ENCODE data around the gene RAPGEF3.
A peak's percentile ranks its signal among the peaks of the same experiment; 100 is the strongest.

RAPGEF3 gene

GRCh38 chr12:47741340-47741703 lies 17.4 kb downstream of the RAPGEF3 start:
- peak; percentile 57 for DNase-seq

DNA sequence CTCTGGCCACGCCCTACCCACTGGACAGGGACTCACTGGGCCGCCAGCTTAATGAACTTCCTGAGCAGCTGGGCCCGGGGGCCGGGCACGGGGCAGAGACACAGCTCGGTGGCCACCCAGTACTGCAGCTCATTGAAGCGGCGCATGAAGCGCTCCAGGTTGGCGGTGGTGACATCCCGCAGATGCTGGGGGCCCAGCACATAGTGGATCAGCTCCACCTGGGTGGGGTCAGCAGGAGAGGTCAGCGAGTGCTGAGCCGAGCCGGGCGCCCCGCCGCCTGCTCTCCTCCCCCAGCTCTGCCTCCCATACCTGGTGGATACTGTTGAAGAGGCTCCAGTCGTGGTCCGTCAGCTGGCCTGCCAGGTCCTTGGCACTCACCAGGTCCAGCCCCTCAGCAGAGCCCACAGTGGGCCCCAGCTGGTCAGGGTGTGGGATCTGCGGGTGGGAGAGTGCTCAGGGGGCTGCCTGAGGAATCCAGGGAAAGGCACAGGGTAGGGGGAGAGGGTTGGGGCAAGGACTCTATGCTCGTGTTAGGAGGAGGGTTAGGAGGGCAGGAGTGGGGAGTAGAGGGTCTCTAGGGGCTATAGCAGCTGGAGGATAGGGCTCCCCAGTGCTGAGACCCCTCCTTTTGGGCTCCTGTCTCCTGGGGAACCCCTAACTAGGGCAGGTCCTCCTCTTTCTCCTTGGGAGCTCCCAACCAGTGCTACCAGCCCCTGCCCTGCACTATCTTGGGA lies 17.9 kb downstream of the RAPGEF3 start:
- DNase-seq = no peak

- DNase-seq = no peak
Measured at GRCh38 chr12:47739979-47740378, 18.7 kb downstream of the RAPGEF3 start.

DNA sequence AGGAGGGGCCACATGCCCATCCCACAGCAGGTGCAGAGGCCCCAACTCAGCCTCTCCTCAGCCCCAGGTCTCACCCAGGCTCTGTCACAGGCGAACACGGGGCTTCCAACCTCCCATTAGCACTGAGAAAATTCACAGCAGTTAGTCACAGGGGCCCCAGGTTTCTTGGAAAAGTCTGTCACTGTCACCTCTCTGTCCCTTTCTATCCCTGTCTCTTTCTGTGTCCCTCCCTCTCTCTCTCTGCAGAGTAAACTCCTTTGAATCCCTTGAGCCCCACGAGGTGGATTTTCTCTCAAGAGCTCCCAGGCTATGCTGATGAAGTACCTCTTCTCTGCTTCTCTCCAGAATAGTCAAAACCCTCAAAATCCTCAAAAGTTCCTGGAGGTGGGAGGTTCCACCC lies 19.4 kb downstream of the RAPGEF3 start:
- no peak for DNase-seq

- DNase-seq = no peak
Measured at GRCh38 chr12:47737936-47738594, 20.6 kb downstream of the RAPGEF3 start.

DNA sequence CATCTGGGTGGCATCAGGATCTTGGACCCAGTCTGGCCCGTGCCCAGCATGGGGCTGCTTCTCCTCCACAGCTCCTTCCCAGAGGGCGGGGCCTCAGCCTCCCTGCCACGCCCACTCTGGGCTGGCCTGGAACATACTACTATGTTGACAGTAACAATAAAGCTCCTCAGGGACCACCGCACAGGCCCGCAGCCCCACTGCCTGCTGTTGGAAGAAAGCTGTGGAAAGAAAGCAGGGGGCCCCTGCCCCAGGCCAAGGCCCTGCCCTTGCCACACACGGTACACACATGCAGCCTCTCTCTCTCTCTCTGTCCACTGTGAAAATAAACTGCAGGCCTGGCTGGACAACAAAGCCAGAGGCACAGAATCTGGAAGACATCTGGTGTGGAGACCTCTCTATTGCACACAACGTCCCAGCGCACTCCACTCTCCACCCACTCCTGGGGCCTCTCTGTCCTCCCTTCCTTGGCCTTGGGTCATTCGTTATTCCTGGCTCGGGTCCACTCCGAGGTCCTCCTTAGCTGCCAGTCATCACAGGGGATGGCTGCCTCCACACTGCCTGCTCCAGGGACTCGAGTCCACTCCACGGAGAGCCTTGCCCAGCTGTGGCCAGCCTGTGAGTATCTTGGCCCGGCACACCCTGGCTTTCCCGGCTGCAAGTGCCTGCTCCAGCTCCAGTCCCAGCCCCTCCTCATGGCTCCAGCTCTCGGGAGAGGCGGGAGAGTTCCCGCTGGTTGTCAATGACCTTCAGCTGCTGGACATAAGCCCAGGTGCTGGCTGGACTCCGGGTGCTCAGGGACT lies 21.6 kb downstream of the RAPGEF3 start:
- no peak for DNase-seq

DNA sequence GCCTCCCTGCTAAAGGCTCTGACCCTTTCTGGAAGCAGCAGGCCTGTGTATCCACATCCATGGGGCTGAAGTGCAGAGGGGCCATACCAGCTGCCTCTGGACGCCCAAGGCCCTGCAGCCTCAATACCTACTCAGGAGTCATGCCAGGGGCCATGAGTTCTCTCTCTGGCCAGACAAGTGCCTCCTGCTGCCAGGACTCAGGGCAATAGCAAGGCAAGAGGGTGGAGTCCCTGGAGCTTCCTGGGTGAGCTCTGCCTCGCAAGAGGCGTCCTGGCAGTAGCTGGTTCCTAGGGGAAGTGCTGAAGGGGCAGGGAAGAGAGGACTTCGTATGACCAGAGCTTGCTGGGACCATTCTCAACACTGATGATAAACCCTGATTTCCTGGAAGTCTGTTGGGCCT lies 22.5 kb downstream of the RAPGEF3 start:
- DNase-seq = no peak

- DNase-seq = no peak
Measured at GRCh38 chr12:47735649-47736048, 23.0 kb downstream of the RAPGEF3 start.

DNA sequence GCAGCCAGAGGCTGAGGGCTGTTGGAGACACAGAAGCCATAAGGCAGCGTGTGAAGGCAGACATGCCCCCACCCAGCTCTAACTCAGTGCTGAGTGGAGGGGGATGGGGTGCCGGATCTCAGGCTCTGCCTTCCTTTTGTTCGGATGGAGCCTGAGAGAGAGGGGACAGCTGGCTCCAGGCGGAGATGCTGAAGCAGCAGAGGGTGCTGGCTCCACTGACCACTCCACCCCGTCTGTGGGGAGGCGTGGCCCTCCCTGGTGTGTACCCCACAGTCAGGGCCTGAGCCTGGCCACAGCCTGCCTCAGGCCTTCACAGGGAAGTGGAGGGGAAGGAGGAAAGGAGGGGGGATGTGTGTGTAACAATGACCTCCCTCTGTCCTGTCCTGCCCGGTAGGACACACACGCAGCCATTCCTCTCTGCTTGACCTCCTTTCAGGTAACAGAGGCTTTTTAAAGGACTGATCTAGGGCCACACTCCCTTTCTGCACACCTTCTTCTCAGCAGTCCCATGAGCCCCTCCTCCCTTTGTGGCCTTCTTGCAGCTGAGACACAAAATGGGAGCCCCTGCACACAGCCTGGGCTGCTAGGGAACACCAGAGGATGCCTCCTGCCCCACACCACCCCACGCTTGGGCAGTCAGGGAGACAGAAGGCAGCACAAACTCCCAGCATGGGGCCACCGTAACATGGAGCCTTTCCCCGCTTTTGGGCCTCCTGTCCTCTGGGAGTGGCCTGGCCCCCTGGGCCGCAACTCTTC lies 23.8 kb downstream of the RAPGEF3 start:
- no peak for DNase-seq

GRCh38 chr12:47733142-47733541 lies 25.5 kb downstream of the RAPGEF3 start:
- DNase-seq = no peak

GRCh38 chr12:47732504-47732903 lies 26.2 kb downstream of the RAPGEF3 start:
- DNase-seq = no peak

GRCh38 chr12:47731723-47732122 lies 27.0 kb downstream of the RAPGEF3 start:
- DNase-seq = no peak

DNA sequence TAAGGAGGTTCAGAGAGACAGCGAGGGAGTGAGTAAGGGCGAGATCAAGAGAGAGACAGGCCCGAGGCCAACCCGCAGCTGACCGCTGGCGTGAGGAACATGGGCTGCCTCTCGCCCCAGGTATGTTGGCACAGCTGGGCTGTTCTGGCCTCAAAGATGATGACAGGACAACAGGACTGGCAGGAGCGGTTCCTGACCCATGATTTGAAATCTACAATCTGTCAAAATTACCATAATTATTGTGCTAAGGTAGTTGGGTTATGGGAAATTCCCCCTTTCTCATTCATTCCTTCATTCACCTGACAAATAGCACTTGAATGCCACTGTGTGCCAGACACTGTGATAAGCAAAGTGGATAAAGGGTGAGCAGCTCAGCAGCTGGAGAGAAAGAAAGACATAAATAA lies 28.3 kb downstream of the RAPGEF3 start:
- no peak for DNase-seq

DNA sequence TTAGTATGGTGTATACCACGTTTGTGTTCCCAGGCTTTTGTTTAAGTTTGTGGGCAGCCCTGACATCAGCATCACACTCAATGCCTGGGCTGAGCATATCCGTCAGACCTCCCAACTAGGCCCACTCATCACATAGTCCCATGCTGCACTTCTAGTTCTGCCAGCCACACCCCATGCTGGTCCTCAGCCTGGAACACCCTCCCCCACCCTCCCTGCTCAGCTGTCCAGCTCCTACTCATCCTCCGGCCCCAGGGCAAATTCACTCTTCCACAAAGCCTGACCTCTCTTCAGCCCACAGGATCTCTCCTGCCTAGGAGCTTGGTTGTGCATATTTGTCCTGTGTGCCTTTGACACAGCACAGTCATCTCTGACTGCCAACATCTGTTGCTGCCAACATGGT lies 29.4 kb downstream of the RAPGEF3 start:
- no peak for DNase-seq

DNA sequence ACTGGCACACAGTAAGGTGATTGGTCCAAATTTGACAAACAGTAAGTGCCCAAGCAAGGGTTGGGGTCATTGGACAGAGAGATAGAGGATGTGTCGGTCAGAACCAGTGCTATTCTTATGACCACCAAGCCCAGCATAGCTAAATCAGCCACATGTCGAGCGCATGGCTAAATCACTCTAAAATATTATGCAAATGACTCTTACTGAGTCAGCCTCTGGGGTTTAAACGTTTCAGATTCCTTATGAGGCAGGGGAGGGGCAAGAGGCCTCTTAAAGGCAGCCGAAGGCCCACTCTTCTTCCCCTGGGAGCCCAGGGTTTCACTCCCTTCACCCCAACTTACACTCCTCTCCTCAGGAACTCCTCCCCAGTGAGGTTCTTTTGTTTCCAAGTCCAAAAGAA lies 32.8 kb downstream of the RAPGEF3 start:
- no peak for DNase-seq

DNA sequence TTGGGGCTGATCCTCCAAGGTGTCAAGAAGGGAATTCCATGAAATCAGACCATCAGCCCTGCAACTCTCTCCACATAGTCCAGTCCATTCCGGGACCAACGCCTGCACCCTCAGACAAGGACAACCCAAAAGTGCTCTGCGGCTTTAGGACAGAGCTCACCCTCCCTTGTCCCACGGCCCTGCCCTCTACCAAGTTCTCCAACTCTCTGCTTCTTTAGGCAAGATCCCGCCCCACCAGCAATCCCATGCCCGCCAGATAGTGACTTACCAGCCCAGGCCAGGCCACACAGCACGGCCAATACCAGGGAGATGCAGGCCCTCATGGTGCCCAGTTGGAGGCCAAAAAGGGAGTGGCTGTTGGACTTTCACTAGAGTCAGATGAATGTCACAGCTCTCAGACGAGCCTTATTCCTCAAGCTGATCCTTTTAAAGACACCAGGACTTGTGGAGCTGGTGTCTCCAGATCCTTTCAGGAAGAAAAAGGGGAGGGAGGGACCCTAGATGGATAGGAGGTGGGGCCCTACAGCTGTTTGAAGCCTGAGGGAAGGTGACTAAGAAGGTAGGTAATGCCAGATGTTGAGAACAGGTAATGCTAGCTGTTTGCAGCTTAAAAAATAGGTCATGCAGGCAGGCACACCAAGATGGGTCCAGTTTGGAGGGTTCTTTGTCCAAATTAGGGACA lies 33.4 kb downstream of the RAPGEF3 start, which contains the start of gene ENDOU:
Gene ENDOU, minus strand, starts transcription at position 400 of the 682 bp plus-strand sequence. Its CDS starts 77 bp downstream, at position 323.
- no peak for DNase-seq

DNA sequence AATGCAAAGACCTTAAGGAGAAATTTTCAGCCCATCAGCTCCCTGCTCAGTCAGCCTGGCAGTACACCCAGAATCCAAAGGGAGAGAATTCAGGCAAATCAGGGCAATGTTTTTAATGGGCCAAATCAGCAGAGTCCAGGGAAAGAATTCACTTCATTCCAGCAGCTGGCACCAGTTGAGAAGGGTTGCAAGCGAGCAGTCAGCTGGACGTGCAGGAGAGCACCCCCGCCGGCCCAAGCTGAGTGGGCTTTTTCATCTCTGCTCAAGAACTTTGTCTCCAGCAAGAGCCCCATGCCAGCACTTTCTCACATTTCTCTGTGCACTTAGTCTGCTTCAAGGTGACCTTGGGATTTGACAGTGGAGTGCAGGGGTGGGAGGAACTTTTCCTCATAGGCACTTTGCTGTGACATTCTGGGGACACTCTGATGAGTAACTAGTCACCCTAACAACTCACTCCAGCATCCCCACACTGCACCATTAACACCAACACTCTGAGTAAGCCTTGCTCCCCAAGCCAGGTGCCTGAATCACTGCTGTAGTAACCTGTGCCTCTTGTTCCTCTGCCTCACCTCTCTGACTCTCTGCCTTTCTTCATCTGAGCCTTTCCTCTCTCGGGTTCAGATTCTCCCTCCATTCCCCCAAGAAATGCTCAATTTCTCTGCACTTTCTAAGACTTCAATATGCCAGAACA lies 35.6 kb downstream of the RAPGEF3 start:
- no peak for DNase-seq

DNA sequence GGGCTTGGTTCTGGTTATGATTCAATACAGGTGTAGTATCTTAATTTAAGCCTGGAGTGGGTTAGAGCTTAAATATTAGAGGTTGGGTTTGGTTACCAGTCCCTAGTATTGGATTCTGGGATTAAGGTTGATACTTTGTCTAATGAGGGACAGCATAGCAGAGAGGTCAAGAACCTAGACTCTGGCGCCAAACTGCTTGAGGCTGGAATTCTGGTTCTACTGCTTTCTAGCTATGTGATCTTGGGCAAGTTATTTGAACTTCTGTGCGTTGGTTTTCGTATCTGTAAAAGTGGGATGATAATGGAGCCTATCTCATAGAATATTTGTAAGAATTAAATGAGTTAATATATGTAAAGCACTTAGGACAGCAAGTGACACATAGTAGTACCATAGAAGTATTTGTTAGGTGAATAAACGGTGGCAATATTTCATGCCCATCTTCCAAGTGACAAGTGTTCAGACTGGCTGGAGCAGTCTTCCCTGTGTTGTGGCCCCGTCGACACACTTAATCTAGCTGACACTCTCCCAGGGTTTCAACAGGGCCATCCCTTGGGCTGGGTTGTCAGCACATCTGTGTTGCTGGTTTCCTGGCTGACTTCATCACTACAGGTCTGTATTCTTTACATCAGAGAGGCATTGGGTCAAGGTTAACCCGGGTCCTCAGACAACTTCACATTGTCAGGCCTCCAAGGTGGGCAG lies 36.4 kb downstream of the RAPGEF3 start:
- DNase-seq = no peak

DNA sequence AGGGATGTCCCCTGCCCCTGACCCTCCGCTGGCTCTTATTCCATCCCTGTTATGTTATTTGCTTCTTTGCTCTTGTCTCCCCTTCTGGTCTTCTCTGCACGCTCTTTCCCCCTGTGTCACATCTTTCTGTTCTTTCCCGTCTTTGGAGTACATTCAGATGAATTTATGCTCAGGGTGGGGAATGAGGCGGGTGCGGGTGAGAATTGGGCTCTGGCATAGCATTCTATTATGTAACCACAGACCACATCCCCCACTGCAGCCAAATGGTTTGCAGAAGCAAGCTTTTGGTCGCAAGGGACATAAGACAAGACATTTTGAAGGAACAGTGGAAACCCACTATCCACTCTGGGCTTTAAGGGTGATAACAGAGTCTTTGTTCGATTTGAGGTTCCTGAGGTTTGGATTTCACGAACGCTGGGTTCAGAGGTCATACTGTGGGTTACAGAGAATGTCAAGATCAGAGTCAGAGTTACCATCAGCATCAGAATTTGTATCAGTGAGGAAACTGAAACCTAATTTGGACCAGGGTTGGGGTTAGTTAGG lies 37.2 kb downstream of the RAPGEF3 start:
- DNase-seq = no peak

- DNase-seq = no peak
Measured at GRCh38 chr12:47718531-47718930, 40.1 kb downstream of the RAPGEF3 start.

Measured in NCI-H2171 treated with DMSO at 0.1 percent for 48 hours (cell line).